H4 (cell line): ENCODE measurements around the gene EVL. TPM values are rescaled to one million over a fixed set of nuclear protein-coding genes. Genes with fewer than 3 reads are reported as not detected.

Experiments used
- DNase-seq: peaks from one replicate; pipeline ENCODE4 v3.0.0-alpha.2; 2015; ENCODE audit warnings: low spot score
- total RNA-seq: library from RNA; depleted of rRNA; stranded (reverse); fragments of >200 nt; shearing (Covaris generic); gene quantifications from 2 replicates; pipeline ENCODE4 v1.2.3, GENCODE V29; 2014

Gene EVL
- total RNA-seq, 1 experiment from 2014 or later = 13.0 TPM

- DNase-seq = no peak
These were observed 836 bp downstream of the EVL start for GRCh38 chr14:100065942-100066574.

- DNase-seq = no peak
These were observed 1.7 kb downstream of the EVL start for GRCh38 chr14:100066962-100067361.

- no peak for DNase-seq
These were observed 2.3 kb downstream of the EVL start for GRCh38 chr14:100067481-100067880.

DNA sequence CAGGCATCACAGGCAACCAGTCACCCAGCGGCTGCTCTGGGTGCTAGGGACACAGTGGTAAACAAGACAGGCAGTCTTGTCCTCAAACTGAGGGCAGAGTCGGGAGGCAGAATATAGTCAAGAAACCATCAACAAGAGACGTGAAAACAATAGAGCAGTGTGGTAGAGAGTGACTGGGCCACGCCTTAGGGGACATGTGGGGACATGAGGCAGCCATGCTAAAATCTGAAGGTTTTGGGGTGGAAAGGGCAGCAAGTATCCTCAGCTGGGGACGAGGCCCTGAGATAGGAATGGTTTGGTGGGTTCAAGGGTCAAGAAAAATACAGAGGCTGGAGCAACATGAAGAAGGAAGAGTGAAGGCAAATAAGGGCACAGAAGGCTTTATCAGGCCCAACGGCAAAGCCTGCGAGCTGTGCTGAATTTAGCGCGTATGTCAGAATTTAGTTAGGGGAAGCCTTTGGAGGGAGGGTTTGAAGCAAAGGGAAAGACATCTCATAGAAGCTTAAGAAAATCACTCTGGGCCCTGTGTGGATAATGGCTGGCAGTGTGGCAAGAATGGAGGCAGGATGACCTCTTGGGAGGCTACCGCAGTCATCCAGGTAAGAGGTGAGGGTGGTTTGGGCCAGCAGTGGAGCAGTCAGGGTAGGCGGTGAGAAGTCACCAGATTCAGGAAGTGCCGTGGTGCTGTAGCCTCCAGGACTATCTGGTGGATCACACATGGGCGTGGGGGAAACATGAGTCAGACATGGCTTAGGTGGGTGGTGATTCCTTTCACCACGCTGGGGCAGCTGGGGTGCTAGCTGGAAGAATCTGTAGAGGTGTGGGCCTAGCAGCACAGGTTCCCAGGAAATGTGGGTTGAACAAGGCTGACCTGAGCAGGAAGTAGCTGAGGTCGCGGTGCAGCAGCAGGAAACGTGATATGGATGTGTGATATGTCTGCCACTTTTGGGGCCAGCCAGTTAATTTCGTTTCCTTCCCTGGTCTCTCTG lies 3.0 kb downstream of the EVL start:
- peak; percentile 25 for DNase-seq

DNA sequence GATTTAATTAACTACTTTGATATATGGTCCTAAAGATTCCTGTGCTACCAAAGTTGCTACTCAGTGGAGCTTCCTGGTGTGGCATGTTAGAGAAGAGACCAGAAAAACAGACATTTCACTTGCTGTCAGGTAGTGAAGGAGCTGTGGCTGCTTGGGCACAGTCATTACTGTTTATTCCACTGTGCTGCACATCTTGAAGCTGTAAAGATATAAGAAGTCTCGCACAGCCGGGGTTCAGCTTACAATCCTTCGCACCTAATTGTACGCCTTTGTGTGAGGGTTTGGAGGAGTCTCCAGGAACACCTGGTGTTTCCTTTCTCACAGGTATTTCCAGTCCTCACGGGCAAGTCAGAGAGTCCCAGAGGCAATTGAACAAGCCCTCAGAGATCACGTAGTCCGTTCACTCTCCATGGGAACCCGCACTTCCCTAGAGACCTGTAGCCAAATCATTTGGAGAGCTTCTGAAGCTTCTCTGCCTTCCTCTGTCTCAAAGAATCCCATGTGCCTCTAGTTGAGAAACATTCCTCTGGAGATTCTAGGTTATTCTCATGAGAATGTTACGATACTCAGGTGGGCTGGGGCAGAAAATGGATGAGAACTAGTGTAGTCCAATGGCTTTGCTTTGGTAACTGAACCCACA lies 4.1 kb downstream of the EVL start:
- DNase-seq = no peak

GRCh38 chr14:100070310-100070709 lies 5.1 kb downstream of the EVL start:
- no peak for DNase-seq

- DNase-seq = no peak
These were observed 6.3 kb downstream of the EVL start for GRCh38 chr14:100071545-100071944.

GRCh38 chr14:100072783-100073346 lies 7.6 kb downstream of the EVL start:
- no peak for DNase-seq

DNA sequence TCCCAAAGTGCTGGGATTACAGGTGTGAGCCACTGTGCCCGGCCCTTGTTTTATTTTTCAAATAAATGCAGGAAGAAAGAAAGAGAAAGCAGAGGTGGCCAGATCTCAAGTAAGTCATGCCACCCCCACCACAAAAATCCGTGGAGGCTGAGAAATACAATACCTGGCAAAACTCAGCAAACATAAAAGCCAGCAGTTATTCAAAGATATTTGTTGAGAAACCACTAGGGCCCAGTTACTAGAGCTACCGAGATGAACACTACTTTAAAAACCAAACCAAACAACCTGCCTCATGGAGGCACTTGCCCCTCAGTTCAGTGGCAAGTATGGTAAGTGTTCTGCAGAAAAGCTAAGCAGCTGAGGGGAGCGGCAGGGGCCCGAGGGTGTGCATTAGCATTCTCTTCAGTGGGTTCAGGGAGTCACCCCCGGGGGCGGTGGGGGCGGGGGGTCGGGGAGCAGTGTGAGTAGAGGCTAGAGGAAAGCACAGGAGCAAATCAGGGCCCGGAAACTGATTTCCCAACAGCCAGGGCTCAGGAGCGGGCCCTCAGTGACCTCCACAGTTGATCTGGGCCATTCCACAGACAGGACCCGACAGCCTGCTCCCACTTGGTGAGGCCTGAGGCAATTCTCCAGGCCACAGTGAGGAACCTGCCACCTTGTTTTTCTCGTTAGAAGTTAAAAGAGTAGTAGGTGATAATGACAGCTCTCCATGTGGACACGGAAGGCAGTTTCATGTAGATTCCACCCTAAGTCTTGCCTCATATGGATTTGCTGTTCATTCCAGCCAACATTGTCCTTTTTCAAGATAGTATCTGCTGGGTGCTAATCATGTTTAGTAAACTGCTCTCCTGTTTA lies 8.6 kb downstream of the EVL start:
- DNase-seq = no peak

- DNase-seq = no peak
These were observed 9.3 kb downstream of the EVL start for GRCh38 chr14:100074431-100075100.

GRCh38 chr14:100075681-100076080 lies 10.5 kb downstream of the EVL start:
- DNase-seq = no peak

DNA sequence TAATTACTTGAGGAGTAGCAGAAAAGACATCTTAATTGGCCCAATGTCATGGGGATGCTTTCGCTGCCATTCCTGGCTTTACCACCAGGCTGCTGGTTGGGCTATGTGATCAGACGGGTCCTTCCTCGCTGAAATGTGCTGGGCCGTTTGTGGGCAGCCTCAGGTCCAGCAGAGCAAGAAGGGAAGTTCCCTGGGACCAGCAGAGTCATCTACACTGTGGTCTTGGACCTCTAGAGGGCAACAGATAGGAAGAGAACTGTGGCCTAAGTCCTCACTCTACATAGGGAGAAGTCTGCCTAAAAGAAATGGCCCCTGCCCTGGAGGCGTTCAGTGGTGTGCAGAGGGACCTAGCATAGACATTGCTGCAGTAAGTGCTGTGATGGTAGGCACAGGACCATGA lies 10.9 kb downstream of the EVL start:
- DNase-seq = no peak

DNA sequence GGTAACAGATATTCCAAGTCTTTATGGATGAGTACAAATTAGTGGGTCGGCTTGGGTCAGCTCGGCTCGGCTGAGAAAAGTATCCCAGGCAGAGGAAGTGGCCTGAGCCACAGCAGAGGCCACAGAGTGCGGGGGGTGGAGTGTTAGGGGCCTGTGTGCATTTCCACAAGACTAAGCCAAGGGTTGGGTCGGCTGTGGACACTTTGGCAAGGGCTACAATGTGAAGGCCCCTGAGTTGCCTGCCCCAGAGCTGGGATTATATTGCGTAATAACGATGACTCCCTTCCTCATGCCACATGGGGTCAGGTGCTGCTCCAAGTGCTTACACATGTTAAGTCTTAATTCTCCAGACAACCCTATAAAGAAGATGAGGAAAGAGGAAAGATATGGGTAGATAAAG lies 11.4 kb downstream of the EVL start:
- DNase-seq = no peak

GRCh38 chr14:100077441-100077840 lies 12.2 kb downstream of the EVL start:
- DNase-seq = no peak

GRCh38 chr14:100078216-100078803 lies 13.1 kb downstream of the EVL start:
- no peak for DNase-seq

DNA sequence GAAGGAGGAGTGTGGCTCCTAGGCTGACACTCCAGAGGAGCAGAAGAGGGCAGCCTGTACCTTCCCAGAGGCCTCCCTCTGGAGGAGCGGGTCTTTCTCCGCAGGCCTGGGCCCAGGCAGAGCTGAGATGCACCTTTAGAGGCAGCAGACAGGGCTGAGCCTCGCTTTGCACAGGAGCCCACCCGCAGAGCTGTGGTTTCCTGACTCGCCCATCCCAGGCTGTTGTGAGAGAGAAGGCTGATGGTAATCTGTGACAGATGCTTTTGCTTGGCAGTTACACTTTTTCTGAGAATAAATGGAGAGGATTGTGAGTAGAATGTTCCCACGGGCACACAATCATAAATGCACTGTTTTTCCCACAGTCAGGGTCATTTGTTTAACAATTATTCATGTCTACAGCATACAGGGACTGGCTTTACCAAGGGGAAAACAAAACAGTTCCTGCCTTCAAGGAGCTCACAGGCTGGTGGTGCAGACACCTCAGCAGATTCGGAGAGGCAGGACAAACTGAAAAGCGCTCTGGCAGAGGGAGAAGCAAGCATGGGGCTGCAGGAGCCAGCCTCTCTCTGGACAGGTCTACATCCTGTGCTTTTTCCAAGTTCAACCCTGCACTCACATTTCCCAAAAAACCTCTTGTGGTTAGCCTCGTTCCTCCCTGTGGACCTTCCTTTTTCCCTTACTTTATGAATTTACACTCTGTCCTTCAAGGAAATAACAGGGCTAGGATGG lies 13.9 kb downstream of the EVL start:
- DNase-seq = no peak

DNA sequence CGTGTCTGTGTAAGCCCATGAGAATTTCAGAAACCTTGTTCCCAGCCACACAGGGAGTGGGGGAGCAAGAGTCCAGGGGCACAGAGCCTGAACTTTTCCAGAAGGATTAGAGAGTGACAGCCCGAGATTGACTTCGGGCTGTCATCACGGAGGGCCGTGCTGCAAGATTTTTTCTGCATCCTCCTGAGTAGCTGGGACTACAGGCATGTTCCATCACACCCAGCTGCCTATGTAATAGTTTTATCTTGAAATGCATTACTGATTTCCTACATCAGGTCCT lies 14.4 kb downstream of the EVL start:
- DNase-seq = no peak

DNA sequence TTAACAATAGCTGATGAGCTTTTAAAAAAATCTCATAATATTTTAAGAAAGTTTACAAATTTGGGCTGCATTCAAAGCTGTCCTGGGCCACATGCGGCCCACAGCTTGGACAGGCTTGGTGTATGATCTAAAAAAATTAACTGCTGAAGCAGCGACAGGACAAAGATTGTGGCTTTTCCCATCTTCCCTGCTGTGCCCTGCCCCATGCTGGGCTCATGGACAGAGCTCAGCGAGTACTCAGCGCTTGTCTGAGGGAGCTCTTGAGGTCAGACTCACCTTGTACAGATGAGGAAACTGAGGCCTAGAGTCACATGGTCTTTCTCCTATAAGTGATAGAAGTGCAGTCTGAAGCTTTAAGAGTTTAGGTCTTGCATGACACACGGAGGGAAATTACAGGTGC lies 15.0 kb downstream of the EVL start:
- DNase-seq = no peak

DNA sequence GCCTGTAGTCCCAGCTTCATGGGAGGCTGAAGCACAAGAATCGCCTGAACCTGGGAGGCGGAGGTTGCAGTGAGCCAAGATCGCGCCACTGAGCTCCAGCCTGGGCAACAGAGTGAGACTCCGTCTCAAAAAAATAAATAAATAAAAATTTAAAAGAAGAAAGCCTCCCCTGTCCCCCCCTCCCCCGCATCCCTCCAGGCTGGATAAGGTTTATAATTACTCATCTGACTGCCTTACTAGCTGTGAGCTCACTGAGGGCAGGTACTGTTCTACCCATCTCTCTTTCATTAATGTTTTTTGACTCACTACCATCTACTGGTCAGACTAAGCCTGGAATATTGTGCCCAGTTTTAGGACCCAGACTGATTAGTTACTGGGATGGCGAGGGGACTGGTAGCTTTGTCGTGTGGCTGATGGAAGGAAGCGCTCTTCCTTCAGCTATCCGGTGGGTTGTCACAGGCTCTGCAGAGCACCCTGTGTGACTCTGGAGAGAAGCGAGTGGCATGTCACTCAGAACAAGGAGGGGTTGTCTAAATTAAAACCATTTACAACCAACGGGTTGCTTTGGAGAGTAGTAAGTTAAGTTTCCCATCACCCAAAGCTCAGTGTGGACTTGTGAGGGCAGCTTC lies 16.9 kb downstream of the EVL start:
- DNase-seq = no peak
